SJSA1 (cell line): ENCODE results near the gene CCDC127. TPM values are rescaled to one million over a fixed set of nuclear protein-coding genes. Genes with fewer than 3 reads are reported as not detected.

ENCODE experiments used
- DNase-seq, 2 experiments: peaks; one replicate each; pipeline ENCODE4 v3.0.0-alpha.2; 2015 to 2020; ENCODE audit warnings: low spot score in 2 of 2, low read depth in 1 of 2
- H3K27ac ChIP-seq: fragments of 250-450 bp; sonication (Bioruptor Pico); 2 replicates; pipeline ENCODE4 v1.5.1; 2020; ENCODE audit warnings: mild to moderate bottlenecking, moderate library complexity
- H3K27me3 ChIP-seq: fragments of 250-450 bp; sonication (Bioruptor Pico); replicated peaks from 2 replicates; pipeline ENCODE4 v1.5.1; 2020; ENCODE audit warnings: mild to moderate bottlenecking, moderate library complexity
- H3K36me3 ChIP-seq: fragments of 250-450 bp; sonication (Bioruptor Pico); 2 replicates; pipeline ENCODE4 v1.5.1; 2020; ENCODE audit warnings: mild to moderate bottlenecking
- H3K4me1 ChIP-seq: fragments of 250-450 bp; sonication (Bioruptor Pico); replicated peaks from 2 replicates; pipeline ENCODE4 v1.6.1; 2021; ENCODE audit warnings: mild to moderate bottlenecking
- H3K4me3 ChIP-seq: fragments of 250-450 bp; sonication (Bioruptor Pico); 2 replicates; pipeline ENCODE4 v1.5.1; 2020; ENCODE audit warnings: mild to moderate bottlenecking
- H3K9me3 ChIP-seq: fragments of 250-450 bp; sonication (Bioruptor Pico); replicated peaks from 2 replicates; pipeline ENCODE4 v1.5.1; 2020; ENCODE audit warnings: mild to moderate bottlenecking
- total RNA-seq: library from RNA; depleted of rRNA; stranded (reverse); fragments of >200 nt; shearing (Covaris generic); gene quantifications from 2 replicates; pipeline ENCODE4 v1.2.3, GENCODE V29; 2014

CCDC127 gene
- total RNA-seq, 1 experiment from 2014 or later: 4.0 TPM

DNA sequence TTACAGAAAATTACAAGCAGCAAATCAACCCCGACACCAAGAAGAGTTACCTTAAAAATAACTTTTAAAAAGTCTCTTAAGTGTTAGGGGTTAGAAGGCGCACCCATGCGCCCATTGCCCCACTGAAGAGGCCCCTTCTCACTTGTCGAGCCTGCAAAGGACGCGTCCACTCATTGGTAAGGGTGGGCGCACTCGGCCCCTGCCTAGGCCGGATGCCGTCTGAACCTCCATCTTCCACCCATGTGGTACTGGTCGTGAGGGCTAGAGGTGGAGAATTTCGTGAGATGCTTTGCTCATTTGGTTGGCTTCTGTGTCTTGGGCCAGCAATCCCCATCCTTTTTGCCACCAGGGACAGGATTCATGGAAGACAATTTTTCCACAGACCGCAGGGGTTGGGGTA lies 54.1 kb downstream of the CCDC127 start:
- no peaks in the 10 kb centered on the region for H3K36me3 ChIP-seq
- no peaks in the 10 kb centered on the region for H3K9me3 ChIP-seq
- DNase-seq: no peak
- H3K27me3 ChIP-seq: no peaks in the 10 kb centered on the region
- H3K27ac ChIP-seq: no peak overlapping the region
- H3K4me3 ChIP-seq: no peak overlapping the region
- peaks cover 42% of the 10 kb centered on the region for H3K4me1 ChIP-seq

- Histone ChIP-seq H3K4me3 (no peak overlapping the region), H3K36me3 (no peaks in the 10 kb centered on the region), H3K27me3 (no peaks in the 10 kb centered on the region), H3K4me1 (peaks cover 40% of the 10 kb centered on the region), H3K9me3 (no peaks in the 10 kb centered on the region), H3K27ac (no peak overlapping the region)
- DNase-seq: no peak
Measured at GRCh38 chr5:163338-163620, 54.7 kb downstream of the CCDC127 start.

DNA sequence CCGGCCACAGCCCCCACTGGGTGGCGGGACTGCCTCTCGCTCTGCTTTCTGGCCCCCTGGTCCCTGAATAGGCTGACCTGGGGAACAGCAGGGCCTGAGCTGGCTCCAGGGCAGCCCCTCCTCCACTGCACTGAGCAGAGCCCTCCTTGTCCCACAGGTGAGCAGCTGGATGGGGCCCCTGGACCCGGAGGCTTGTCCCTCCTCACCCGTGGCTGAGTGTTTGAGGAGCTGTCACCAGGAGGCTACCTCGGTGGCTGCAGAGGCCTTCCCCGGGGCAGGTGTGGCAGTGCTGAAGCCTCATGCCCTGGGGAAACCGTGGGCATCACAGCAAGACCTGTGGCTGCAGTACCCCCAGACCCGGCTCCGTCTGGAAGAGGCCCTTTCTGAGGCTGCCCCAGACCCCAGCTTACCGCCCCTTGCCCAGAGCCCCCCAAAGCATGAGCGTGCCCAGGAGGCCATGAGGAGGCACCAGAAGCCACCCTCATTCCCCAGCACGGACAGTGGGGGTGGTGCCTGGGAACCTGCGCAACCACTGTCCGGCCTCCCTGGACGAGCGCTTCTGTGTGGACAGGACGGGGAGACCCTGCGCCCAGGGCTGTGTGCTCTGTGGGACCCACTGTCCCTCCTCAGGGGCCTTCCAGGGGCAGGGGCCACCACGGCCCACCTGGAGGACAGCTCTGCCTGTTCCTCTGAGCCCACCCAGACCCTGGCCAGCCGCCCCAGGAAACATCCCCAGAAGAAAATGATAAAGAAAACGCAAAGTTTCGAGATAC lies 55.2 kb downstream of the CCDC127 start:
- Histone ChIP-seq H3K36me3 (no peaks in the 10 kb centered on the region), H3K27me3 (no peaks in the 10 kb centered on the region), H3K9me3 (no peaks in the 10 kb centered on the region), H3K27ac (no peak overlapping the region), H3K4me1 (peaks cover 35% of the 10 kb centered on the region), H3K4me3 (no peak overlapping the region)
- no peak for DNase-seq

- H3K27ac ChIP-seq: no peak overlapping the region
- H3K27me3 ChIP-seq: no peaks in the 10 kb centered on the region
- H3K36me3 ChIP-seq: no peaks in the 10 kb centered on the region
- H3K4me3 ChIP-seq: no peak overlapping the region
- H3K9me3 ChIP-seq: no peaks in the 10 kb centered on the region
- DNase-seq: no peak
- peaks cover 30% of the 10 kb centered on the region for H3K4me1 ChIP-seq
Measured at GRCh38 chr5:162190-162564, 55.8 kb downstream of the CCDC127 start.

DNA sequence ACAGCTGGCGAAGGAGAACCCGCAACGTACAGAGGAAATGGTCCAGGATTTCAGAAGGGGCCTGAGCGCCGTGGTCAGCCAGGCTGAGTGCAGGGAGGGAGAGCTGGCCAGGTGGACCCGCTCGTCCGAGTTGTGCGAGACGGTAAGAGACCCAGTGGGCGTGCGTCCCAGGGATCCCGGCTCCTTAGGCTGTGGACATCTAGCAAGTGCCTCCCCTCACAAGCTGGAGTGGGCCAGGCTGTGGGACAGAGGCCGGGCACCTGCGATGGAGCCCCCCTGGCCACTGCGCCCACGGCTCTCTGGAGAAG lies 56.2 kb downstream of the CCDC127 start:
- H3K27me3 ChIP-seq: no peaks in the 10 kb centered on the region
- no peaks in the 10 kb centered on the region for H3K36me3 ChIP-seq
- H3K27ac ChIP-seq: no peak overlapping the region
- peaks cover 28% of the 10 kb centered on the region for H3K4me1 ChIP-seq
- H3K4me3 ChIP-seq: no peak overlapping the region
- H3K9me3 ChIP-seq: no peaks in the 10 kb centered on the region
- no peak for DNase-seq

- H3K4me1 ChIP-seq: peaks cover 26% of the 10 kb centered on the region
- no peak overlapping the region for H3K4me3 ChIP-seq
- DNase-seq: no peak
- H3K9me3 ChIP-seq: no peaks in the 10 kb centered on the region
- H3K36me3 ChIP-seq: no peaks in the 10 kb centered on the region
- H3K27ac ChIP-seq: no peak overlapping the region
- H3K27me3 ChIP-seq: no peaks in the 10 kb centered on the region
Measured at GRCh38 chr5:160921-161802, 56.8 kb downstream of the CCDC127 start.

- Histone ChIP-seq H3K4me3 (no peak overlapping the region), H3K27me3 (no peaks in the 10 kb centered on the region), H3K4me1 (peaks cover 26% of the 10 kb centered on the region), H3K36me3 (no peaks in the 10 kb centered on the region), H3K27ac (peak overlapping the region; percentile 51; the same call in 1 of the 2 replicates), H3K9me3 (no peaks in the 10 kb centered on the region)
- DNase-seq: peak; percentile 48 to 62
Measured at GRCh38 chr5:160173-160510, 57.8 kb downstream of the CCDC127 start.

GRCh38 chr5:159448-160172 lies 58.3 kb downstream of the CCDC127 start:
- peak overlapping the region; percentile 51 for H3K27ac ChIP-seq

DNA sequence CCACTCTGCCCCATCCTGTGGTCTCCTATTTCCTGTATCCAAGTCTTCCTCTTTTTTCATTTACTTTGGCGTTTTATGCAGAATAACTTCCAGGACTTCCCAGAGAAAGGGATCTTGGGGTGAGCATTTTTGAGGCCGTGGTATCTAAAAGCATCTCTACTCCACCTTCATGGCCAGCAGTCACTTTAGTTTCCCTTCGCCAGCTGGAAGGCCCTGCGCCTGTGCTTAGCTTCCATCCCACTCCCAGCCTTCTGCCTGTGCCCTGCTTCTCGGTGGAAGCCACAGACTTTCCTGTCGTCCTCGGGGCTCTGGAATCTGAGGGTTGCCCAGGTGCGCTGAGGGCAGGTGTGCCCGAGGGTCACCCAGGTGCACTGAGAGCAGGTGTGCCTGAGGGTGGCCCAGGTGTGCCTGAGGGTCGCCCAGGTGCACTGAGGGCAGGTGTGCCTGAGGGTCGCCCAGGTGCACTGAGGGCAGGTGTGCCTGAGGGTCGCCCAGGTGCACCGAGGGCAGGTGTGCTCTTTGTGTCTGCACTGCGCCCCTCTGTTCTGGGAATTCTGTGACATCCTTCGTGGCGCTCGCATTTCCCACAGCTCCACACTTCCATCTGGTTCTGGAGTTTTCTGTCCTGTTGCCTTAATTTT lies 59.0 kb downstream of the CCDC127 start:
- Histone ChIP-seq H3K27me3 (no peaks in the 10 kb centered on the region), H3K9me3 (no peaks in the 10 kb centered on the region), H3K4me3 (no peak overlapping the region), H3K27ac (peak overlapping the region; percentile 51; the same call in 1 of the 2 replicates), H3K4me1 (peaks cover 31% of the 10 kb centered on the region), H3K36me3 (no peaks in the 10 kb centered on the region)
- no peak for DNase-seq

More at GRCh38 chr5:159448-160172, 58.3 kb downstream of the CCDC127 start:
- Histone ChIP-seq H3K4me3 (no peak overlapping the region), H3K36me3 (no peaks in the 10 kb centered on the region), H3K27me3 (no peaks in the 10 kb centered on the region), H3K9me3 (no peaks in the 10 kb centered on the region), H3K4me1 (peaks cover 26% of the 10 kb centered on the region)
- DNase-seq: peak; percentile 72 to 75

DNA sequence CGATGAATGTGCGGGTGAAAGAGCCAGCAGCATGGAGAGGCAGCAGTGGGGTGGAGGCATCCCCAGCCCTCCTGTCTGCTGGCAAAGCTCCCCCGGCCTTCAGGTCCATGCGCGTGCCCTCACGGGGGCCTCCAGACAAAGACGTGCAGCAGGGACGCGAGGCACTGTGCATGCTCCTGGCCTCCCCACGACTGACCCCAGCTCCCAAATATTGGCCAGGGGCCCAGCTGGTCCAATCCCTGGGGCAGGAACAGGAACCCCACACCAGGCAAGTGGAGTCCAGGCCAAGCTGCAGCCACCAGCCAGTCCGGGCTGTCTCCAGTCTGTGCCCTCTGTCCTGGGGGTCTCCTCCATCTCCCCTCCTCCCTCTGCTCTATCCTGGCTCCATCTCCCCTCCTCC lies 60.2 kb downstream of the CCDC127 start:
- H3K4me1 ChIP-seq: peaks cover 41% of the 10 kb centered on the region
- H3K4me3 ChIP-seq: no peak overlapping the region
- no peak for DNase-seq
- H3K27ac ChIP-seq: no peak overlapping the region
- no peaks in the 10 kb centered on the region for H3K36me3 ChIP-seq
- no peaks in the 10 kb centered on the region for H3K9me3 ChIP-seq
- no peaks in the 10 kb centered on the region for H3K27me3 ChIP-seq

DNA sequence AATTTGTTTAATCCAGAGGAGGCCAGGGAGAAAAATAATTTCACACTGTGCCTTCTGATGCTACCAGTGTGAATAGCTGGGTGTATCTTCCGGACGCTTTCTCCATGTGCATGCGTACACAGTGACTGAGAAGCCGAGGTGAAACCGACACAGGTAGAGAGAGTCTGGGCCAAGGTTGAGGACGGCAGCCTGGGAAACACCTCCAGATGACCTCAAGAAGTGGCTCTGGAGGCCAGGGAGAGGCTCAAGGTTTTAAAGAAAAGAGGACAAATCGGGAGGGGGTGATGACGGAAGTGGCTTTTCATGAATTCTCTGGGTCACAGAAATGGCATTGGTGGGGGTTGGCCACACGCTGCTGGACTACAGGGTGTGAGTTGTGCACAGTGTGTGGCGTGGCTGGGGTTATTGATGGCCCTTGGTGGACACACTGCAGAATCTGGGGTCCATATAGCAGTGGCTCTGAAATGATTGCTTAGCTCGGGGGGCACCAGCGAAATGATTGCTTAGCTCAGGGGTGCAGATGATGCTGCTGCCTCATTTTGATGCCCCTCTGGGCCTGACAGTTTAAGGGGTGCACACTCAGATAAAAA lies 60.7 kb downstream of the CCDC127 start:
- no peaks in the 10 kb centered on the region for H3K36me3 ChIP-seq
- H3K4me3 ChIP-seq: no peak overlapping the region
- H3K27ac ChIP-seq: no peak overlapping the region
- no peaks in the 10 kb centered on the region for H3K9me3 ChIP-seq
- no peak for DNase-seq
- no peaks in the 10 kb centered on the region for H3K27me3 ChIP-seq
- peaks cover 43% of the 10 kb centered on the region for H3K4me1 ChIP-seq

- peak in 1 of 2 experiments; percentile 39 for DNase-seq
- H3K27ac ChIP-seq: no peak overlapping the region
- no peaks in the 10 kb centered on the region for H3K36me3 ChIP-seq
- no peaks in the 10 kb centered on the region for H3K27me3 ChIP-seq
- H3K9me3 ChIP-seq: no peaks in the 10 kb centered on the region
- H3K4me3 ChIP-seq: no peak overlapping the region
- peaks cover 43% of the 10 kb centered on the region for H3K4me1 ChIP-seq
Measured at GRCh38 chr5:156411-157072, 61.4 kb downstream of the CCDC127 start.
